KMS-11 (cell line): ENCODE results near the gene RTN4RL1.

Experiments used
- H2AFZ ChIP-seq: fragments of 200-600 bp; sonication (generic); 2 replicates; pipeline ENCODE4 v1.6.1; 2016; ENCODE audit warnings: antibody characterized with exemption, mixed run types, low read depth
- H3K27ac ChIP-seq: fragments of 200-600 bp; sonication (generic); 2 replicates; pipeline ENCODE4 v1.6.1; 2016; ENCODE audit warnings: mild to moderate bottlenecking, mixed run types
- H3K27me3 ChIP-seq: fragments of 200-600 bp; sonication (generic); 2 replicates; pipeline ENCODE4 v1.6.1; 2017; ENCODE audit warnings: mild to moderate bottlenecking, low read depth, mixed run types, moderate library complexity; ENCODE audit not compliant: insufficient read depth
- H3K36me3 ChIP-seq: fragments of 200-600 bp; sonication (generic); 2 replicates; pipeline ENCODE4 v1.6.1; 2017; ENCODE audit warnings: mild to moderate bottlenecking, mixed run types; ENCODE audit not compliant: insufficient read depth
- H3K4me1 ChIP-seq: fragments of 200-600 bp; sonication (generic); 2 replicates; pipeline ENCODE4 v1.6.1; 2016; ENCODE audit warnings: mild to moderate bottlenecking, low read depth, mixed run types; ENCODE audit not compliant: poor library complexity, severe bottlenecking
- H3K4me2 ChIP-seq: fragments of 200-600 bp; sonication (generic); 2 replicates; pipeline ENCODE4 v1.7.0; 2016; ENCODE audit warnings: mild to moderate bottlenecking, mixed run types
- H3K4me3 ChIP-seq: fragments of 200-600 bp; sonication (generic); IDR thresholded peaks from 2 replicates; pipeline ENCODE4 v1.6.1; 2017; ENCODE audit warnings: low read depth, low read length, mixed read lengths; ENCODE audit not compliant: insufficient read depth
- H3K79me2 ChIP-seq: fragments of 200-600 bp; sonication (generic); 2 replicates; pipeline ENCODE4 v1.6.1; 2016; ENCODE audit warnings: low read depth, mixed run types; ENCODE audit not compliant: insufficient read depth
- H3K9ac ChIP-seq: fragments of 200-600 bp; sonication (generic); 2 replicates; pipeline ENCODE4 v1.6.1; 2016; ENCODE audit warnings: mild to moderate bottlenecking, mixed run types
- H4K20me1 ChIP-seq: fragments of 200-600 bp; sonication (generic); 2 replicates; pipeline ENCODE4 v1.6.1; 2016; ENCODE audit warnings: mild to moderate bottlenecking, mixed run types; ENCODE audit not compliant: insufficient read depth
- CTCF ChIP-seq: fragments of 200-600 bp; sonication (generic); conservative IDR thresholded peaks from 2 replicates; pipeline ENCODE4 v1.6.1; 2017; ENCODE audit warnings: low read depth, mild to moderate bottlenecking, antibody characterized with exemption, low read length, moderate library complexity, mixed read lengths

Gene RTN4RL1

DNA sequence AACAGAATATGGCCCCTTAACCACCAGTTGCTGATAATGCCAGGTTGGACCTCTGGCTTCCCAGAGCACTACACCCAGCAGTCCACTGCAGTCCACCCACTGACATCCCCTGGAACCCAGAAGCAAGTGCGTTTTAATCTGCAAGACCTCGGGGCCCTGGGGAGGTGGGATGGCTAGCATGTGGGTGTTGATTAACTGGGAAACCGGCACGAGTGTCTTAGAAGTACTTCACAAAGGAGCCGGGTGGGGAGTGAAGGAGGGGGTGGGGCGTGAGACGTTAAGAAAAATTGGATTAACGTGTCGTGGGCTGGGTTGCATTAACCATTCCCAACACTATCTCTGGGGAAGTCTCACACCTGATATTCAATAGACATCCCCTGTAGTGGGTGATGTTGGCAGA, 23.7 kb upstream of the RTN4RL1 start:
- no peaks in the 10 kb centered on the region for H3K4me1 ChIP-seq
- H3K27ac ChIP-seq: no peak overlapping the region
- no peaks in the 10 kb centered on the region for H3K79me2 ChIP-seq
- no peaks in the 10 kb centered on the region for H4K20me1 ChIP-seq
- H3K4me3 ChIP-seq: no peak overlapping the region
- H3K9ac ChIP-seq: no peak overlapping the region
- H3K27me3 ChIP-seq: peaks cover 7% of the 10 kb centered on the region; the same call in 1 of the 2 replicates
- H3K4me2 ChIP-seq: no peak overlapping the region
- no peaks in the 10 kb centered on the region for H3K36me3 ChIP-seq
- no peak overlapping the region for H2AFZ ChIP-seq
- no peak for TF ChIP-seq CTCF

GRCh38 chr17:2047590-2047989, 22.5 kb upstream of the RTN4RL1 start:
- Histone ChIP-seq H3K9ac (no peak overlapping the region), H4K20me1 (no peaks in the 10 kb centered on the region), H3K36me3 (no peaks in the 10 kb centered on the region), H3K79me2 (no peaks in the 10 kb centered on the region), H3K27me3 (peaks cover 7% of the 10 kb centered on the region; the same call in 1 of the 2 replicates), H3K4me3 (no peak overlapping the region), H3K4me1 (peaks cover 3% of the 10 kb centered on the region), H2AFZ (no peak overlapping the region), H3K27ac (no peak overlapping the region), H3K4me2 (no peak overlapping the region)
- no peak for TF ChIP-seq CTCF

DNA sequence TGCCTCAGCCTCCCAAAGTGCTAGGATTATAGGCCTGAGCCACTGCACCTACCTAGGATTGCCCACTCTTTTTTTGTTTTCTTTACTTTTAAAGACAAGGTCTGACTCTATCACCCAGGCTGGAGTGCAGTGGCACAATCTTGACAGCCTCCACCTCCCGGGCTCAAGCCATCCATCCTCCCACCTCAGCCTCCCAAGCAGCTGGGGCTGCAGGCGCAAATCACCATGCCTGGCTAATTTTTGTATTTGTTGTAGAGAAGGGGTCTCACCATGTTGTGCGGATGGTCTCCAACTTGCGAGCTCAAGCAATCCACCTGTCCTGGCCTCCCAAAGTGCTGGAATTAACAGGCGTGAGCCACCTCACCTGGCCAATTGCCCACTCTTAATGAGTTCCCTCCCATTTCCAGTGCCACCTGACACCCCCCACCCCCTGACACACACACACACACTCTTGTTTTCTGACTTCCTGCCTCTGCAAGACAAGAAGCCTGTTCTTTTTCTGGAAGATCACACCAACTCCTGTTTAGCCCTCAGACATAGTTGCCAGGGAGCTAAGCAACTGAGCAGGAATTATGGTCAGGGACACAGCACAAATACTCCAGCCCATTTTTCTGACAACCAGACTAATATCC, 19.2 kb upstream of the RTN4RL1 start:
- Histone ChIP-seq H3K27me3 (no peaks in the 10 kb centered on the region), H3K36me3 (no peaks in the 10 kb centered on the region), H3K27ac (no peak overlapping the region), H3K4me1 (peaks cover 12% of the 10 kb centered on the region), H4K20me1 (no peaks in the 10 kb centered on the region), H3K4me2 (no peak overlapping the region), H3K9ac (no peak overlapping the region), H3K79me2 (no peaks in the 10 kb centered on the region), H2AFZ (no peak overlapping the region), H3K4me3 (no peak overlapping the region)
- TF ChIP-seq CTCF: no peak

DNA sequence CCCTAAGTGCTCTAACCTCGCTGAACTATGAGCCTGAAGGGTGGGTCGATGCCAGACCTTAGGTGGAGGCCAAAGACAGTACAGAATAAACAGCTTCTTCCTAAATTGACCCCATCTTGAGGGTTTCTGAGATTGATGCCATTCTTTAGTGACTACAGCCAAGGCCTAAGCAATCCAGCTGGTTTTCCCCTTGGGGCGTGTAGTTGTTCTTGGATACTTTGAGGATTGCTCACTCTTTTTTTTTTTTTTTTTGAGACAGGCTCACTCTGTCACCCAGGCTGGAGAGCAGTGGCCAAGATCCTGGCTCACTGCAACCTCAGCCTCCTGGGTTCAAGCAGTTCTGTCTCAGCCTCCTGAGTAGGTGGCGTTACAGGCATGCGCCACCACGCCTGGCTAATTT, 18.7 kb upstream of the RTN4RL1 start:
- no peak overlapping the region for H3K27ac ChIP-seq
- H3K79me2 ChIP-seq: no peaks in the 10 kb centered on the region
- H3K4me1 ChIP-seq: peaks cover 12% of the 10 kb centered on the region
- H3K9ac ChIP-seq: no peak overlapping the region
- no peaks in the 10 kb centered on the region for H4K20me1 ChIP-seq
- H3K27me3 ChIP-seq: no peaks in the 10 kb centered on the region
- no peaks in the 10 kb centered on the region for H3K36me3 ChIP-seq
- H3K4me2 ChIP-seq: no peak overlapping the region
- TF ChIP-seq CTCF: no peak
- H3K4me3 ChIP-seq: no peak overlapping the region
- no peak overlapping the region for H2AFZ ChIP-seq
